Neural cell (in vitro differentiated cells): ENCODE measurements around the gene NECAP2. TPM values are rescaled to one million over a fixed set of nuclear protein-coding genes. Genes with fewer than 3 reads are reported as not detected.
"Not testable (repeated sequence)": the region's sequence is repeated elsewhere in the genome, so short reads cannot be mapped to it uniquely, and the experiment has no call there.

Source experiments
- H2AFZ ChIP-seq: fragments of 200-600, 300-800 bp; sonication (generic), shearing (Covaris generic); 2 replicates; pipeline ENCODE4 v1.6.0; 2014; ENCODE audit warnings: low read depth, mild to moderate bottlenecking, antibody characterized with exemption, low read length, moderate library complexity
- H3F3A ChIP-seq: fragments of 200-600 bp; shearing (Covaris generic); 2 replicates; pipeline ENCODE4 v1.6.1; 2016; ENCODE audit warnings: mild to moderate bottlenecking, moderate library complexity, mixed read lengths, antibody characterized with exemption, low read length; ENCODE audit not compliant: insufficient read depth, poor library complexity, severe bottlenecking
- H3K27ac ChIP-seq: fragments of 200-600, 300-800 bp; sonication (generic), shearing (Covaris generic); 2 replicates; pipeline ENCODE4 v1.5.1; 2014; ENCODE audit warnings: mild to moderate bottlenecking, low read length, moderate library complexity
- H3K27me3 ChIP-seq: fragments of 300-800, 200-600 bp; sonication (generic), shearing (Covaris generic); 2 replicates; pipeline ENCODE4 v1.6.0; 2014; ENCODE audit warnings: mild to moderate bottlenecking, low read depth, low read length, moderate library complexity; ENCODE audit not compliant: insufficient read depth
- H3K36me3 ChIP-seq: fragments of 300-800, 200-600 bp; sonication (generic), shearing (Covaris generic); 2 replicates; pipeline ENCODE4 v1.5.1; 2014; ENCODE audit warnings: mild to moderate bottlenecking, antibody characterized with exemption, low read length, moderate library complexity; ENCODE audit not compliant: insufficient read depth
- H3K4me2 ChIP-seq: fragments of 300-800, 200-600 bp; sonication (generic), shearing (Covaris generic); 2 replicates; pipeline ENCODE4 v1.6.0; 2014; ENCODE audit warnings: mild to moderate bottlenecking, low read length
- H3K4me3 ChIP-seq: fragments of 300-800, 200-600 bp; sonication (generic), shearing (Covaris generic); 2 replicates; pipeline ENCODE4 v1.5.1; 2014; ENCODE audit warnings: mild to moderate bottlenecking, low read length, moderate library complexity
- H3K79me2 ChIP-seq: fragments of 200-600 bp; shearing (Covaris generic); replicated peaks from 2 replicates; pipeline ENCODE4 v1.6.0; 2014; ENCODE audit warnings: mild to moderate bottlenecking, low read length, moderate library complexity; ENCODE audit not compliant: insufficient read depth
- H3K9ac ChIP-seq: fragments of 300-800, 200-600 bp; sonication (generic), shearing (Covaris generic); 2 replicates; pipeline ENCODE4 v1.6.1; 2016; ENCODE audit warnings: mild to moderate bottlenecking, low read length, mixed read lengths
- H3K9me2 ChIP-seq: fragments of 200-600 bp; shearing (Covaris generic); 2 replicates; pipeline ENCODE4 v1.6.1; 2016; ENCODE audit warnings: mild to moderate bottlenecking, low read length, mixed read lengths; ENCODE audit not compliant: insufficient read depth
- H3K9me3 ChIP-seq: fragments of 200-600, 300-800 bp; sonication (generic), shearing (Covaris generic); 2 replicates; pipeline ENCODE4 v1.6.1; 2016; ENCODE audit warnings: mild to moderate bottlenecking, mixed run types, low read length, moderate library complexity, mixed read lengths
- H4K20me1 ChIP-seq: fragments of 200-600 bp; shearing (Covaris generic); 2 replicates; pipeline ENCODE4 v1.6.1; 2016; ENCODE audit warnings: mild to moderate bottlenecking, mixed run types; ENCODE audit not compliant: insufficient read depth
- EP300 ChIP-seq: fragments of 450-650 bp; conservative IDR thresholded peaks from 2 replicates; pipeline ENCODE4 v1.6.1; 2014; ENCODE audit warnings: antibody characterized with exemption, mild to moderate bottlenecking, moderate library complexity; ENCODE audit not compliant: poor library complexity, severe bottlenecking
- EZH2 ChIP-seq: fragments of 200-600, 300-800 bp; shearing (Covaris generic), sonication (generic); IDR thresholded peaks from 2 replicates; pipeline ENCODE4 v1.6.1; 2014; ENCODE audit warnings: antibody characterized with exemption, low read length, borderline replicate concordance, mild to moderate bottlenecking; ENCODE audit not compliant: insufficient read depth, poor library complexity, severe bottlenecking
- MXI1 ChIP-seq: fragments of 450-650 bp; conservative IDR thresholded peaks from 2 replicates; pipeline ENCODE4 v1.6.1; 2014; ENCODE audit warnings: antibody characterized with exemption, mild to moderate bottlenecking; ENCODE audit not compliant: poor library complexity, severe bottlenecking
- POLR2AphosphoS5 ChIP-seq: IDR thresholded peaks from 2 replicates; pipeline ENCODE4 v1.6.1; 2012
- RAD21 ChIP-seq: fragments of 450-650 bp; conservative IDR thresholded peaks from 2 replicates; pipeline ENCODE4 v1.6.1; 2014; ENCODE audit warnings: antibody characterized with exemption, mild to moderate bottlenecking, moderate library complexity
- SMC3 ChIP-seq: fragments of 450-650 bp; conservative IDR thresholded peaks from 2 replicates; pipeline ENCODE4 v1.6.1; 2014; ENCODE audit warnings: antibody characterized with exemption, mild to moderate bottlenecking, moderate library complexity; ENCODE audit not compliant: poor library complexity
- TAF1 ChIP-seq: IDR thresholded peaks from 2 replicates; pipeline ENCODE4 v1.6.1; 2012; ENCODE audit warnings: low read depth
- polyA plus RNA-seq: library from polyadenylated mRNA; depleted of rRNA; stranded (reverse); fragments of >200 nt; gene quantifications from 2 replicates; pipeline ENCODE4 v1.2.3, GENCODE V29; 2014
- TF ChIP-seq, protein P1 (sequence below): IDR thresholded peaks from 2 replicates; pipeline ENCODE4 v1.6.1; 2012; ENCODE audit warnings: borderline replicate concordance
- TF ChIP-seq, protein P2 (sequence below): fragments of 450-650 bp; IDR thresholded peaks from 2 replicates; pipeline ENCODE4 v1.5.1; 2014; ENCODE audit warnings: antibody characterized with exemption, mild to moderate bottlenecking, moderate library complexity; ENCODE audit not compliant: poor library complexity, severe bottlenecking

Gene NECAP2
- polyA plus RNA-seq, 1 donor from 2014 or later = 80.2 TPM

- H3K36me3 ChIP-seq, H3K4me3 ChIP-seq, H2AFZ ChIP-seq: not testable (repeated sequence)
Observed at GRCh38 chr1:16475771-16476770, 35.5 kb downstream of the NECAP2 start.

DNA sequence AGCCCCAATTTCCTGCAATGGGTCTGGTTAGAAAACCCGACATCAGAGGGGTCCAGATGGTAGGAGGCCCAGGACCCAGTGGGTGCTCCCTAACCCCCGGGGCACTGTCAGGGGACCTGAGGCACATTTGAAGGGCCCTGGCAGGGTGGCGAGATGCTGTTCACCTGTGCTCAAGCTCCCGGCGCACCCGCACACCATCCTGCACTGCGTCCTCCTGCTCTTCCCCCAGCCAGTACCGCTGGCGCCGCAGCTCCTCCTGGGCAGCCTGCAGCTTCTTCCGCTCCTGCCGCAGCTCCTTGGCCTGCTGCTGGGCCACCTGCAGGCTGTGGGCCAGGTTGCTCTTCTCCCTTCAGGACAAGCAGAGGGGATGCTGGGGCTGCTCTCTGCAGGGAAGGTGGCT is 37.6 kb downstream of the NECAP2 start:
- Histone ChIP-seq H3K4me3 (no peak overlapping the region), H3K4me2 (no peak overlapping the region), H3K9me2 (no peaks in the 10 kb centered on the region), H3F3A (no peaks in the 10 kb centered on the region), H3K27ac (no peak overlapping the region), H2AFZ (no peak overlapping the region), H3K27me3 (no peaks in the 10 kb centered on the region), H4K20me1 (no peaks in the 10 kb centered on the region), H3K9me3 (no peaks in the 10 kb centered on the region), H3K36me3 (no peaks in the 10 kb centered on the region), H3K79me2 (no peaks in the 10 kb centered on the region), H3K9ac (no peak overlapping the region)
- TF ChIP-seq RAD21 (no peak), POLR2AphosphoS5 (no peak), MXI1 (no peak), EP300 (no peak), SMC3 (no peak), EZH2 (no peak), TAF1 (no peak)
- TF ChIP-seq, protein P1, sequence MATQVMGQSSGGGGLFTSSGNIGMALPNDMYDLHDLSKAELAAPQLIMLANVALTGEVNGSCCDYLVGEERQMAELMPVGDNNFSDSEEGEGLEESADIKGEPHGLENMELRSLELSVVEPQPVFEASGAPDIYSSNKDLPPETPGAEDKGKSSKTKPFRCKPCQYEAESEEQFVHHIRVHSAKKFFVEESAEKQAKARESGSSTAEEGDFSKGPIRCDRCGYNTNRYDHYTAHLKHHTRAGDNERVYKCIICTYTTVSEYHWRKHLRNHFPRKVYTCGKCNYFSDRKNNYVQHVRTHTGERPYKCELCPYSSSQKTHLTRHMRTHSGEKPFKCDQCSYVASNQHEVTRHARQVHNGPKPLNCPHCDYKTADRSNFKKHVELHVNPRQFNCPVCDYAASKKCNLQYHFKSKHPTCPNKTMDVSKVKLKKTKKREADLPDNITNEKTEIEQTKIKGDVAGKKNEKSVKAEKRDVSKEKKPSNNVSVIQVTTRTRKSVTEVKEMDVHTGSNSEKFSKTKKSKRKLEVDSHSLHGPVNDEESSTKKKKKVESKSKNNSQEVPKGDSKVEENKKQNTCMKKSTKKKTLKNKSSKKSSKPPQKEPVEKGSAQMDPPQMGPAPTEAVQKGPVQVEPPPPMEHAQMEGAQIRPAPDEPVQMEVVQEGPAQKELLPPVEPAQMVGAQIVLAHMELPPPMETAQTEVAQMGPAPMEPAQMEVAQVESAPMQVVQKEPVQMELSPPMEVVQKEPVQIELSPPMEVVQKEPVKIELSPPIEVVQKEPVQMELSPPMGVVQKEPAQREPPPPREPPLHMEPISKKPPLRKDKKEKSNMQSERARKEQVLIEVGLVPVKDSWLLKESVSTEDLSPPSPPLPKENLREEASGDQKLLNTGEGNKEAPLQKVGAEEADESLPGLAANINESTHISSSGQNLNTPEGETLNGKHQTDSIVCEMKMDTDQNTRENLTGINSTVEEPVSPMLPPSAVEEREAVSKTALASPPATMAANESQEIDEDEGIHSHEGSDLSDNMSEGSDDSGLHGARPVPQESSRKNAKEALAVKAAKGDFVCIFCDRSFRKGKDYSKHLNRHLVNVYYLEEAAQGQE = no peak
- TF ChIP-seq, protein P2, sequence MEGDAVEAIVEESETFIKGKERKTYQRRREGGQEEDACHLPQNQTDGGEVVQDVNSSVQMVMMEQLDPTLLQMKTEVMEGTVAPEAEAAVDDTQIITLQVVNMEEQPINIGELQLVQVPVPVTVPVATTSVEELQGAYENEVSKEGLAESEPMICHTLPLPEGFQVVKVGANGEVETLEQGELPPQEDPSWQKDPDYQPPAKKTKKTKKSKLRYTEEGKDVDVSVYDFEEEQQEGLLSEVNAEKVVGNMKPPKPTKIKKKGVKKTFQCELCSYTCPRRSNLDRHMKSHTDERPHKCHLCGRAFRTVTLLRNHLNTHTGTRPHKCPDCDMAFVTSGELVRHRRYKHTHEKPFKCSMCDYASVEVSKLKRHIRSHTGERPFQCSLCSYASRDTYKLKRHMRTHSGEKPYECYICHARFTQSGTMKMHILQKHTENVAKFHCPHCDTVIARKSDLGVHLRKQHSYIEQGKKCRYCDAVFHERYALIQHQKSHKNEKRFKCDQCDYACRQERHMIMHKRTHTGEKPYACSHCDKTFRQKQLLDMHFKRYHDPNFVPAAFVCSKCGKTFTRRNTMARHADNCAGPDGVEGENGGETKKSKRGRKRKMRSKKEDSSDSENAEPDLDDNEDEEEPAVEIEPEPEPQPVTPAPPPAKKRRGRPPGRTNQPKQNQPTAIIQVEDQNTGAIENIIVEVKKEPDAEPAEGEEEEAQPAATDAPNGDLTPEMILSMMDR = no peak

More at GRCh38 chr1:16475771-16476770, 35.5 kb downstream of the NECAP2 start:
- H3K9me2 ChIP-seq, H3K4me2 ChIP-seq, H3K9ac ChIP-seq, H3K9me3 ChIP-seq, H3K27ac ChIP-seq, H3K27me3 ChIP-seq, H3K79me2 ChIP-seq, H3F3A ChIP-seq, H4K20me1 ChIP-seq: not testable (repeated sequence)

GRCh38 chr1:16483146-16483545 is 42.6 kb downstream of the NECAP2 start:
- not testable (repeated sequence) for H3K9me3 ChIP-seq, H3K36me3 ChIP-seq, H3K4me3 ChIP-seq, H4K20me1 ChIP-seq, H3F3A ChIP-seq, H2AFZ ChIP-seq, H3K4me2 ChIP-seq, H3K27me3 ChIP-seq, H3K27ac ChIP-seq, H3K9ac ChIP-seq, H3K79me2 ChIP-seq, H3K9me2 ChIP-seq

- H3K79me2 ChIP-seq, H3K4me2 ChIP-seq, H2AFZ ChIP-seq, H3K36me3 ChIP-seq, H3K9me2 ChIP-seq, H3K27ac ChIP-seq, H3K9me3 ChIP-seq, H3F3A ChIP-seq, H3K27me3 ChIP-seq, H3K4me3 ChIP-seq, H4K20me1 ChIP-seq, H3K9ac ChIP-seq: not testable (repeated sequence)
Observed at GRCh38 chr1:16483639-16484500, 43.3 kb downstream of the NECAP2 start.
